ENCODE measurements around the gene ZNF606.

ZNF606 gene

DNA sequence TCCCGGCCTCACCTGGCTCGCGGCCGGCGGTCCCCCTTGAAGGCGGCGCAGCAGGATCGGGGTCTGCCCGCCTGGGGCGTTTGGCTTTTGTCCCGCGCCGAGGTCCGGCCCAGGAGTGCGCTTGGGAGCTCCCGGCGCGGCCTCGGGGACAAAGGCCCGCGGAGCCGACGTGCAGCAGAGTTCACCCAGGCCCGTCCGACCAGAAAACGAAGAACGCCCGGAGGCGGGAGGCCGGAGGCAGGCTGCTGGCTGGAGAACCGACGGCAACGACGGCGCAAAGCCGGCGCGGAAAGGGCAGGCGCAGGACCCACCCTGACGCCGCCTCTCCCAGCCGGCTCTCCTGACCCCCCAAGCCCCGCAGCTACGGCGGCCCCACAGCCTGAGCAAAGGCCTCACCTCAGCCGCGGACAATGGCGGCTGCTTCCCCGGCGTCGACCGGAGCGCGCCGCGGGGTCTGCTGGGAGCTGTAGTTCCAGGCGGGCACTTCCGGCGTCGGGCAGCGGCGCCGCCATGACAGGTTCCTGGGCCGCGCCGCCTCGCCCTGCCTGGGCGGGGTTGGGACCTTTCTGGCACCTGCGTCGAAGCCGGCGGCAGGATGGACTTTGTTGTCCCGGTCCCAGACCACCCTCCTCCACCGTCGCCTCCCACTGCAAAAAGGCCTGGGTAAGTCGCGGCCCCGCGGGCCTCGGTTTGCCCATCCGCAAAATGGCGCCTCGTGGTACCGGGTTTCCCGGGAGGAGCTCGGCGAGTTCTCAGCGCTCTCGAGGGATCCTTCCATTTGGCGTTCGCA, at the start of gene ZNF606:
ZNF606 (minus strand) TSS at position 437 of the 790 bp plus-strand sequence. CDS start 1,501 bp downstream, outside the sequence.
- H3K4me3 Mint-ChIP-seq, result peak within 1 kb of the TSS; percentile 92 to 95
- ATAC-seq (replicated peaks) (peak; percentile 98), DNase-seq (peak; percentile 81)
- peaks cover 24 to 56% of the 10 kb centered on the region in 2 donors for H3K4me1 Mint-ChIP-seq
- peak within 1 kb of the TSS; percentile 97 for H3K27ac Mint-ChIP-seq
- H3K9me3 Mint-ChIP-seq, result peaks cover 16 to 20% of the 10 kb centered on the region in 2 donors
- no peaks in the 10 kb centered on the region for H3K27me3 Mint-ChIP-seq
- H3K36me3 Mint-ChIP-seq, result peaks cover 70 to 87% of the 10 kb centered on the region in 2 donors

DNA sequence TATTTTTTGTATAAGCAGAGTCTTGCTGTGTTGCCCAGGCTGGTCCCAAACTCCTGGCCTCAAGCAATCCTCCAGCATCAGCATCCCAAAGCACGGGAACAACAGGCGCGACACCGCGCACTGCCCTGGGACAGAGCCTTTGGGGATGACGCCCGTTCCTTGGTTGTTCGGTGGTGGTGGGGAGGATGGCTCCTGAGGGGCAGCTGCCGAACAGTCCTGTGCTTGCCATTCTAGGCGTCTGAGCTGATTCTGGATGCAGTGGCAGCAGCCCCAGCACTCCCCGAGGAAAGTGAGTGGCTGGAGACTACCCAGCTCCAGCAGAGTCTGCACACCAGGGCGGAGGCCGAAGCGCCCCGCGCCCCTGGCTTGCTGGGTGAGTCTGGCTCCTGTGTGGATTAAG, 49.6 kb upstream of the ZNF606 start:
- peaks cover 2 to 5% of the 10 kb centered on the region in 2 donors for H3K4me1 Mint-ChIP-seq
- H3K27me3 Mint-ChIP-seq, result peaks cover 19 to 22% of the 10 kb centered on the region in 2 donors
- no peak overlapping the region for H3K27ac Mint-ChIP-seq
- no peak for DNase-seq
- H3K4me3 Mint-ChIP-seq, result no peak overlapping the region
- H3K9me3 Mint-ChIP-seq, result peaks cover 22 to 27% of the 10 kb centered on the region in 2 donors
- no peak for ATAC-seq (replicated peaks)
- peaks cover 15 to 28% of the 10 kb centered on the region in 2 donors for H3K36me3 Mint-ChIP-seq

DNA sequence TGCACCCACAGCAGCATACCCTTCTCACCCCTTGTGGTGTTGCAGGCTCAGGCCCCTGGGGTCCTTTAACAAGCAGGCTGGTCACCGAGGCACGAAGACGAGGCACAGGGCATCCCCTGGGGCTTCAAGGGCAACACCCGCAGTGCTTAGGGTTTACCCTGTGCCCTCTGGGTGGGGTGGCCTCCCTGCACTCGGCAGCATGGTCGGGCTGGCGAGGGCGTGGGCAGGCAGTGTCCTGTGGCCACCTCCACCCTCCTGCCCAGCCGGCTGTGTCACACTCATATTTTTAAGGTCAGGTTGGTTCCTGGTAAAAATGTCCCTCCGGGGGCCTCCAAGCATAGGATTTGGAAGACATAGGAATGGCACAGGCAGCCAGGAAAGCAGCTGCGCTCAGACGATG, 45.1 kb upstream of the ZNF606 start:
- Mint-ChIP-seq H3K4me3 (no peak overlapping the region), H3K27ac (no peak overlapping the region), H3K9me3 (peaks cover 22 to 32% of the 10 kb centered on the region in 2 donors), H3K27me3 (peaks cover 0 to 6% of the 10 kb centered on the region in 2 donors), H3K4me1 (no peaks in the 10 kb centered on the region), H3K36me3 (peaks cover 5 to 19% of the 10 kb centered on the region in 2 donors)
- ATAC-seq (replicated peaks), result no peak
- DNase-seq, result no peak

DNA sequence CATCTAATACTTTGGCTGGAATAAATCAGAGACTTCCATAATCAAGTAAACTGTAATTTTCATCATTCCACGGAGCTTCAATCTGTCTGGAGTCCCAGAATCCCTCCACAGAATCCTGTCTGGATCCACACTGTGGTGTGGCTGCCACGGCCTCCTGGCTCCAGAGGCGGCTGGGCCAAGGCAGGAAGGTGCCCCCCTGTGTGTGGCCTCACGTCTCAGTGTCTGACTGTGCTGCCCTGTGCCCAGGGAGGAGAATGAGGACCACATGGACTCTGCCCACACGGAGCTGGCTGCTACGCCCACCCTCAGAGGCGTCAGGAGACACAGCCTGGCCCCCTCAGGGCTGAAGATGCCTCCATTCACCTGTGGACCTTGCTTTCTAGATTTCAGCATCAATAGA, 44.2 kb upstream of the ZNF606 start:
- Mint-ChIP-seq H3K4me1 (no peaks in the 10 kb centered on the region), H3K27ac (no peak overlapping the region), H3K36me3 (peaks cover 9 to 16% of the 10 kb centered on the region in 2 donors), H3K27me3 (peaks cover 1 to 14% of the 10 kb centered on the region in 2 donors), H3K4me3 (no peak overlapping the region), H3K9me3 (peaks cover 22 to 31% of the 10 kb centered on the region in 2 donors)
- no peak for ATAC-seq (replicated peaks)
- DNase-seq, result no peak

DNA sequence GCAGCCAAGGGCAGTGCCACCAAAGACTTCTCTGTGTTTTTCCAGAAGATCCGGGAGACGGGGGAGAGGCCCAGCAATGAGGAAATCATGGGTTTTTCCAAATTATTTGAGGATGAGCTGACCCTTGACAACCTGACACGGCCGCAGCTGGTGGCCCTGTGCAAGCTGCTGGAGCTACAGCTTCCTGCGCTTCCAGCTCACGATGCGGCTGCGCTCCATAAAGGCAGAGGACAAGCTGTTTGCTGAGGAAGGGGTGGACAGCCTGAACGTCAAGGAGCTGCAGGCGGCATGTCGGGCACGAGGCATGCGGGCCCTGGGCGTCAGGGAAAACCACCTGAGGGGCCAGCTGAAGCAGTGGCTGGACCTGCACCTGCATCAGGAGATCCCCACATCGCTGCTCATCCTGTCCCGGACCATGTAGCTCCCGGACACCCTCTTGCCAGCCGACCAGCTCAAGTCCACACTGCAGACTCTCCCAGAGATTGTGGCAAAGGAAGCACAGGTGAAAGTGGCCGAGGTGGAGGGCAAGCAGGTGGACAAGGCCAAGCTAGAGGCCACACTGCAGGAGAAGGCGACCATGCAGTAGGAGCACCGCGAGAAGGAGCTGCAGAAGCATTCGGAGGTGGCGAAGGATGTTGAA, 42.9 kb upstream of the ZNF606 start:
- DNase-seq (no peak), ATAC-seq (replicated peaks) (no peak)
- peak overlapping the region; percentile 44 for H3K27ac Mint-ChIP-seq
- H3K36me3 Mint-ChIP-seq, result peaks cover 7 to 14% of the 10 kb centered on the region in 2 donors
- H3K4me1 Mint-ChIP-seq, result no peaks in the 10 kb centered on the region
- H3K27me3 Mint-ChIP-seq, result peaks cover 12 to 25% of the 10 kb centered on the region in 2 donors
- peaks cover 21 to 22% of the 10 kb centered on the region in 2 donors for H3K9me3 Mint-ChIP-seq
- H3K4me3 Mint-ChIP-seq, result no peak overlapping the region

DNA sequence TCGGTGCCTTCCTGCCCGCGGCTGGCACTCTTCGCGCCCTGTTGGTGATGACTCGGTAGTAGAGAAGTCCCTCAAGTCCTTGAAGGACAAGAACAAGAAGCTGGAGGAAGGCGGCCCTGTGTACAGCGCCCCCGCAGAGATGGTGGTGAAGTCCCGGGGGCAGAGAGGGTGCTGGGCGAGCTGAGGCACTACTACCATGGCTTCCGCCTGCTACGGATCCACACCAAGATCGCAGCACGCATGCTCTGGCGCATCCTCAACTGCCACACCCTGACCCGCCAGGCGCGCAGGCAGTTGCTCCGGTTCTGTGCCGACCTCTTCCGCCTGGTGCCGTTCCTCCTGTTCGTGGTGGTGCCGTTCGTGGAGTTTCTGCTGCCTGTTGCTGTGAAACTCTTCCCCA, 42.3 kb upstream of the ZNF606 start:
- DNase-seq (no peak), ATAC-seq (replicated peaks) (no peak)
- H3K27me3 Mint-ChIP-seq, result peaks cover 13 to 31% of the 10 kb centered on the region in 2 donors
- peaks cover 19 to 21% of the 10 kb centered on the region in 2 donors for H3K9me3 Mint-ChIP-seq
- H3K4me1 Mint-ChIP-seq, result no peaks in the 10 kb centered on the region
- H3K27ac Mint-ChIP-seq, result no peak overlapping the region
- H3K4me3 Mint-ChIP-seq, result no peak overlapping the region
- peaks cover 7 to 14% of the 10 kb centered on the region in 2 donors for H3K36me3 Mint-ChIP-seq

DNA sequence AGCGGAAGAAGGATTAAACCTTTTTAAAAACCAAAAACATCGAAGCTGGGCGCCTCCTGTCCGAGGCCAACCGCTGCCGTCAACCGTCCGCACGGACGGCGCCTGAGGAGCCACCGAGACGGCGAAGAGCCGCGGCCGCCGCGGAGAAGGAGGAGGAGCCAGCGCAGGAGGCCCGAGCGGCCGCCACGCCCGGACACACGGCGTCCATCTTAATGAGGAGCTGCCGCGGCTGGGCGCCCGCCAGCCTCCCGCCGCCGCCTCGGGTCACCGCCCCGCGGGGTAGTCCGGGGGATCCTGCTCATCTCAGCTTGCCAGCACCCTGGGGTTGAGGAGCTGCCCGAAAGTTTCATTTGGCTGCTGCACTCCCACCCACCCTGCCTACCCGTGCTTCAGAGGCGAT, 41.8 kb upstream of the ZNF606 start:
- Mint-ChIP-seq H3K4me1 (no peaks in the 10 kb centered on the region), H3K36me3 (peaks cover 7 to 14% of the 10 kb centered on the region in 2 donors), H3K27me3 (peaks cover 13 to 32% of the 10 kb centered on the region in 2 donors), H3K27ac (no peak overlapping the region), H3K4me3 (no peak overlapping the region), H3K9me3 (peaks cover 14 to 18% of the 10 kb centered on the region in 2 donors)
- DNase-seq, result no peak
- ATAC-seq (replicated peaks), result no peak

DNA sequence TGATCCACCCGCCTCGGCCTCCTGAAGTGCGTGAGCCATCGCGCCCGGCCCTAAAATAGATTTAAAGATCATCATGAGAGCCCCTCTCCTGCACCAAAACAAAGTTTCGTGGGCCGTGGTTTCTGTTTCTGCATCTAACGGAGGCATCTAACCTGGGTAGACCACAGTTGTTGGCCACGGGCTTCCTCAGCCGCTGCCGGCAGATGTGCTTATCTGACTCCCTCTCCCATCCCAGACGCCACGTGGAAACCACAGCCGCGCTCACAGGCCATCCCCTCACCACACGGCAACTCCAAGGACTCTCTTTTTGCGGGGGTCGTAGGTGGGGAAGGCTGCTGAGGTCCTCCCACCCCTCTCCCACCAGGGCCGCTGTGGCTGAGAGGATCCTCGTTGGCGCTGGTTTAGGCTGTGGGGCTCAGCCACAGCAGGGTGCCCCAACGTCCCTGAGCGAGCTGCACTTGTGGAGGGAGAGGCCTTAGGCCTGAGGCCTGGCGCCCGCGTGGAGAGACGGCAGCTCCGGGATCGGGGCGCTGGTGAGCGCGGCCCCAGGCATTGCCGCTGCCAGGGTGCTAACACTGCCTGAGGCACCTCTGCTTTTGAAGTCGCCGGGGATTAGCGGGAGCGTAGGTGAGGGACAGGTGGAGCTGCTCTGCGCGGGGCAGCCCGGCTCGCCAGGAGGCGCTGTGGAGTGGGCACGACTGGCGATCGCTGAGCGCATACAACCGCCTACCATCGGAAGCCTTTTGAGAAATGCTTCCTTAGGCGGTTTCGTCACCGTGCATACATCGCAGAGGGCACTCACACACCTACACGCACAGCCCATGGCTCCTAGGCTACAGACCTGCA, 40.1 kb upstream of the ZNF606 start:
- Mint-ChIP-seq H3K4me3 (peak overlapping the region in 1 of 2 donors; percentile 30), H3K4me1 (peaks cover 1 to 7% of the 10 kb centered on the region in 2 donors), H3K36me3 (peaks cover 5 to 16% of the 10 kb centered on the region in 2 donors), H3K27me3 (peaks cover 21 to 47% of the 10 kb centered on the region in 2 donors), H3K27ac (no peak overlapping the region), H3K9me3 (peaks cover 17 to 22% of the 10 kb centered on the region in 2 donors)
- ATAC-seq (replicated peaks), result no peak
- DNase-seq, result no peak

DNA sequence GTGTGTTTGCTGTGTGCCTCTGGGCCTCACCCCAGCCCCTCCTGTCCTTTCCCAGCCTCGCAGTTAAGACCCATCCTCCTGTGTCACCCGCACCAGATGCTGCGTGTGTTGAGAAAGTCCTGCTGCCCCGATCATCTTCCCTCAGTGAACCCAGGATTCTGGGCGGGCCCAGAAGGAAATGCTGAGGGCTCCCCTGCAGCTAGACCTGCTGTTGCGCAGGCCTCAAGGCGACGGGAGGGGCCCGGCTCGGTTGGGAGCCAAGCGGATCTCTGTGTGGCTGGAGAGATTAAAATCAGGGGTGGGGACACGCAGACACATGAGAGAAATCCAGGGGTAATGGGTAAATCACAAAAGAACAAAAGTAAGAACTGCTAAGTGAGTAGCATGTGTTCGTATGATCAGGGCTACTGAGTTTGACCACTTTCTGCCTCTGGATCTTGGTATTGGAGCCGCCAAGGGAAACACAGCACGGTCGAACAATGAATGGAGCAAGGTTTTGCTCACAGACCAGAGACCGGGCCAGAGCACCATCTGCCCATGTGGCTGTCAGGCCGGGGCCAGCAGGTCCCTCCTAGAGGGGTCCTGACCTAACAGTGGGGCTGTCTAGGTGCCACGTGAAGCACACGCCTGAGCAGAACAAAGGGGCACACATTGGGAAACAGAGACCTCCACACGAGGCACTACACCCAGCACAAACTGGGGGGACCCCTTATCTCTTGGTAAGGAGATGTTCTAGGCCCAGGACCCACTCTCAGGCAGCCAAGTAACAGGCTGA, 38.3 kb upstream of the ZNF606 start:
- Mint-ChIP-seq H3K9me3 (peaks cover 19 to 23% of the 10 kb centered on the region in 2 donors), H3K27me3 (peaks cover 30 to 61% of the 10 kb centered on the region in 2 donors), H3K4me1 (peaks cover 1 to 7% of the 10 kb centered on the region in 2 donors), H3K4me3 (no peak overlapping the region), H3K27ac (no peak overlapping the region), H3K36me3 (peaks cover 9 to 18% of the 10 kb centered on the region in 2 donors)
- DNase-seq (no peak), ATAC-seq (replicated peaks) (no peak)

DNA sequence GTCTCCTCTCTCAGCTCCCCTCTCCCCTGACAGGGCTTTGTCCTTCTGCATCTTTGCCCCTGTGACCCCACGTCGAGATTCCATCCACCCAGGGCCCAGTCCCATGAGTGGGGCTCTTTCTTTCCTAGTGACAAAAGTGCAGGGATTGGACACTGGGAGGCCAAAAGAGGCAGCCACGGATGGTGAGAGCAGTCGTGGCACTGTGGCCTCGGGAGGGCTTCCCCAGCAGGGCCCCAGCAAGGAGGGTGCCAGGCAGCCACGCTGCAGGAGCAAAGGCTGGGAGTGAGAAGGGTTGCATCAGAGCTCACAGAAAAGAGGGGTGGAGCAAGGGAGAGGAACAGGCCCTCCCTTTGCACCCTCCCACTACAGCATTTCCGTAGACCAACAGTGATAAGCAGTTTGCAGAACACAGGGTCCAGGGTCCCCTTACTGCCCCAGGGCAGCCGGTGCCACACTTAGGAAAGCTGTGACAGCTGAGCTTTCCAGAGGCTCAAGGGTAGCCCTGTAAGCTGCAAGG, 36.1 kb upstream of the ZNF606 start:
- Mint-ChIP-seq H3K27me3 (peaks cover 42 to 75% of the 10 kb centered on the region in 2 donors), H3K4me3 (no peak overlapping the region), H3K9me3 (peaks cover 24 to 26% of the 10 kb centered on the region in 2 donors), H3K4me1 (peaks cover 7 to 14% of the 10 kb centered on the region in 2 donors), H3K27ac (no peak overlapping the region), H3K36me3 (peaks cover 18 to 25% of the 10 kb centered on the region in 2 donors)
- ATAC-seq (replicated peaks), result no peak
- DNase-seq, result no peak

DNA sequence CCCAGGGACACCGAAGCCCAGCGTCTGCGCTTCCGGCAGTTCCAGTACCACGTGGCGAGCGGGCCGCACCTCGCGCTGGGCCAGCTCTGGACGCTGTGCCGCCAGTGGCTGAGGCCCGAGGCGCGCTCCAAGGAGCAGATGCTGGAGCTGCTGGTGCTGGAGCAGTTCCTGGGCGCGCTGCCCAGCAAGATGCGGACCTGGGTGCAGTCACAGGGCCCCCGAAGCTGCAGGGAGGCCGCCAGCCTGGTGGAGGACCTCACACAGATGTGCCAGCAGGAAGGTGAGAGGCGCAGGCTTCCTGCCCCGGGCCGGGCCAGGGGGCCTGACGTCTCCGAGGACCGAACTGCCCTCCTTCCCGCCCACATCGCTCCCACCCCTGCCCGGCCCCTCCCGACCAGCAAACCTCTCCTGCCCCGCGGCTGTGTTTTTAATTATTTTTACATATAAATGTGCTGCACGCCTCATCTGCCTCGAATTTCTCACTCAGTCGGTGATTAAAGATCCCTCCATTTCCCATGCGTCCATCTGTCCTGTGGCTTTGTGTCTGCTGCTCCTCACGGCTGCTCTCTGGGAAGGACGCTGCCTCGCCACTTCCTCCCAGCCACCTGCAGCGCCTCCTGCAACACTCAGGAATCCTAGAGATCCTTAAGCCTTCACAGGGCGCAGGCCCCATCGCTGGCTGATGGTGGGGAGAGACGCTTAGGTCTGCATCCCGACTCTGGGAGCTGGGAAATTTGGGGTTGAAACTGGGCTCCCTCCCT, 35.5 kb upstream of the ZNF606 start:
- H3K27me3 Mint-ChIP-seq, result peaks cover 42 to 80% of the 10 kb centered on the region in 2 donors
- ATAC-seq (replicated peaks) (no peak), DNase-seq (no peak)
- H3K4me3 Mint-ChIP-seq, result no peak overlapping the region
- H3K4me1 Mint-ChIP-seq, result peaks cover 7 to 14% of the 10 kb centered on the region in 2 donors
- H3K9me3 Mint-ChIP-seq, result peaks cover 24% of the 10 kb centered on the region in 2 donors
- peaks cover 18 to 25% of the 10 kb centered on the region in 2 donors for H3K36me3 Mint-ChIP-seq
- no peak overlapping the region for H3K27ac Mint-ChIP-seq

DNA sequence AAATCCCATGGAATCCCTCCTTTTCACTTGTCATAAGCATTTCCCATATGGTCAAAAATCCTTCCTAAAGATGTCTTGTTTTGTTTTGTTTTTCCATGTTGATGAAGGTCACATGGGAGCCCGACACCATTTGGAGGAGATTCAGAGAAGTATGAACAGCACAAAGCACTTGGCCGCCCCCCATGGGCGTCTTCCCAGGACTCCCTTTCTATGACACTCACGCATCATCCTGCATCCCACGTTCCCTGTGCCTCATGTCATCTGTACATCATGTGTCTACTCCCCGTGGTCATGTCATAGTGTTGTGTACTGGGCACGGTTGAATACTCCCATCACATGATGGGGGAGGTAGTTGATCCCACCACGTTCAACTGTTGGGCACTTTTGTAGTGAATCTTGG, 33.2 kb upstream of the ZNF606 start:
- H3K9me3 Mint-ChIP-seq, result peaks cover 22 to 24% of the 10 kb centered on the region in 2 donors
- H3K4me1 Mint-ChIP-seq, result peaks cover 7 to 14% of the 10 kb centered on the region in 2 donors
- H3K27ac Mint-ChIP-seq, result no peak overlapping the region
- peaks cover 39 to 66% of the 10 kb centered on the region in 2 donors for H3K27me3 Mint-ChIP-seq
- no peak for DNase-seq
- H3K36me3 Mint-ChIP-seq, result peaks cover 13 to 25% of the 10 kb centered on the region in 2 donors
- H3K4me3 Mint-ChIP-seq, result peak overlapping the region in 1 of 2 donors; percentile 3
- ATAC-seq (replicated peaks), result no peak

DNA sequence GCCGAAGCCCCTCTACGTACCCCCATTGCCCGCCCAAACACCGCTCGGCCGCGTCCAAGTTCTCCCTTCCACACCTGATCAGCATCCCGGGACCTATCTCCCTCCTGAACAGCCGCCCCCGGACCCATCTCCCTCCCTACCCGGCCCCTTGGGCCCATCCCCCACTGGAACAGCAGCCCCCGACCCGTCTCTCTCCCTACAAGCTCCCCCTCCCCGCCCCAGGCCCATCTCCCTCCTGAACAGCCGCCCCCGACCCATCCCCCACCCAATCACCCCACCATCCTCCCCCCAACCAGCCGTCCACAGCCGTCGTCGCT, 31.8 kb upstream of the ZNF606 start:
- Mint-ChIP-seq H3K36me3 (peaks cover 13 to 22% of the 10 kb centered on the region in 2 donors), H3K4me1 (peaks cover 7 to 14% of the 10 kb centered on the region in 2 donors), H3K4me3 (peak overlapping the region; percentile 57 to 81), H3K9me3 (peaks cover 19 to 24% of the 10 kb centered on the region in 2 donors), H3K27ac (no peak overlapping the region), H3K27me3 (peaks cover 37 to 56% of the 10 kb centered on the region in 2 donors)
- DNase-seq, result no peak
- no peak for ATAC-seq (replicated peaks)

Measured in stimulated activated naive B cell treated with anti-CD40 and anti-IgM and Interleukin-4, amounts not matched to agents 10 μg/mL and 1 μg/mL and 100 μg/mL, for 72 hours (primary cell).